KMS-11 (cell line): Measurements from ENCODE around the gene ABL2.

Source experiments
- H2AFZ ChIP-seq: fragments of 200-600 bp; sonication (generic); 2 replicates; pipeline ENCODE4 v1.6.1; 2016; ENCODE audit warnings: antibody characterized with exemption, mixed run types, low read depth
- H3K27ac ChIP-seq: fragments of 200-600 bp; sonication (generic); 2 replicates; pipeline ENCODE4 v1.6.1; 2016; ENCODE audit warnings: mild to moderate bottlenecking, mixed run types
- H3K27me3 ChIP-seq: fragments of 200-600 bp; sonication (generic); 2 replicates; pipeline ENCODE4 v1.6.1; 2017; ENCODE audit warnings: mild to moderate bottlenecking, low read depth, mixed run types, moderate library complexity; ENCODE audit not compliant: insufficient read depth
- H3K36me3 ChIP-seq: fragments of 200-600 bp; sonication (generic); 2 replicates; pipeline ENCODE4 v1.6.1; 2017; ENCODE audit warnings: mild to moderate bottlenecking, mixed run types; ENCODE audit not compliant: insufficient read depth
- H3K4me1 ChIP-seq: fragments of 200-600 bp; sonication (generic); 2 replicates; pipeline ENCODE4 v1.6.1; 2016; ENCODE audit warnings: mild to moderate bottlenecking, low read depth, mixed run types; ENCODE audit not compliant: poor library complexity, severe bottlenecking
- H3K4me2 ChIP-seq: fragments of 200-600 bp; sonication (generic); 2 replicates; pipeline ENCODE4 v1.7.0; 2016; ENCODE audit warnings: mild to moderate bottlenecking, mixed run types
- H3K4me3 ChIP-seq: fragments of 200-600 bp; sonication (generic); IDR thresholded peaks from 2 replicates; pipeline ENCODE4 v1.6.1; 2017; ENCODE audit warnings: low read depth, low read length, mixed read lengths; ENCODE audit not compliant: insufficient read depth
- H3K79me2 ChIP-seq: fragments of 200-600 bp; sonication (generic); 2 replicates; pipeline ENCODE4 v1.6.1; 2016; ENCODE audit warnings: low read depth, mixed run types; ENCODE audit not compliant: insufficient read depth
- H3K9ac ChIP-seq: fragments of 200-600 bp; sonication (generic); 2 replicates; pipeline ENCODE4 v1.6.1; 2016; ENCODE audit warnings: mild to moderate bottlenecking, mixed run types
- H4K20me1 ChIP-seq: fragments of 200-600 bp; sonication (generic); 2 replicates; pipeline ENCODE4 v1.6.1; 2016; ENCODE audit warnings: mild to moderate bottlenecking, mixed run types; ENCODE audit not compliant: insufficient read depth
- CTCF ChIP-seq: fragments of 200-600 bp; sonication (generic); conservative IDR thresholded peaks from 2 replicates; pipeline ENCODE4 v1.6.1; 2017; ENCODE audit warnings: low read depth, mild to moderate bottlenecking, antibody characterized with exemption, low read length, moderate library complexity, mixed read lengths

ABL2 gene

GRCh38 chr1:179104611-179105250 lies 124.7 kb downstream of the ABL2 start:
- no peak overlapping the region for H3K4me2 ChIP-seq

GRCh38 chr1:179103999-179104398 lies 125.5 kb downstream of the ABL2 start:
- Histone ChIP-seq H4K20me1 (no peaks in the 10 kb centered on the region), H3K79me2 (no peaks in the 10 kb centered on the region), H3K36me3 (no peaks in the 10 kb centered on the region), H3K4me2 (no peak overlapping the region), H3K9ac (no peak overlapping the region), H3K27ac (no peak overlapping the region), H3K4me3 (no peak overlapping the region), H2AFZ (no peak overlapping the region), H3K4me1 (no peaks in the 10 kb centered on the region), H3K27me3 (no peaks in the 10 kb centered on the region)
- TF ChIP-seq CTCF = no peak

More at GRCh38 chr1:179104611-179105250, 124.7 kb downstream of the ABL2 start:
- no peak overlapping the region for H3K4me3 ChIP-seq
- no peaks in the 10 kb centered on the region for H3K27me3 ChIP-seq
- H3K79me2 ChIP-seq = no peaks in the 10 kb centered on the region
- H3K27ac ChIP-seq = no peak overlapping the region
- no peaks in the 10 kb centered on the region for H3K4me1 ChIP-seq
- no peak for TF ChIP-seq CTCF
- H3K36me3 ChIP-seq = no peaks in the 10 kb centered on the region
- no peak overlapping the region for H2AFZ ChIP-seq
- H3K9ac ChIP-seq = no peak overlapping the region
- no peaks in the 10 kb centered on the region for H4K20me1 ChIP-seq

GRCh38 chr1:179101566-179101965 lies 127.9 kb downstream of the ABL2 start:
- no peak overlapping the region for H3K4me2 ChIP-seq
- H3K79me2 ChIP-seq = no peaks in the 10 kb centered on the region
- no peak overlapping the region for H3K27ac ChIP-seq
- no peaks in the 10 kb centered on the region for H3K36me3 ChIP-seq
- no peak overlapping the region for H2AFZ ChIP-seq
- H3K27me3 ChIP-seq = no peaks in the 10 kb centered on the region
- H4K20me1 ChIP-seq = no peaks in the 10 kb centered on the region
- no peak overlapping the region for H3K4me3 ChIP-seq
- no peak overlapping the region for H3K9ac ChIP-seq
- no peak for TF ChIP-seq CTCF
- H3K4me1 ChIP-seq = no peaks in the 10 kb centered on the region

GRCh38 chr1:179099891-179100290 lies 129.6 kb downstream of the ABL2 start:
- Histone ChIP-seq H3K4me2 (no peak overlapping the region), H4K20me1 (no peaks in the 10 kb centered on the region), H3K4me1 (no peaks in the 10 kb centered on the region), H3K36me3 (no peaks in the 10 kb centered on the region; the same call in 1 of the 2 replicates), H3K27me3 (no peaks in the 10 kb centered on the region), H3K79me2 (no peaks in the 10 kb centered on the region), H2AFZ (no peak overlapping the region), H3K4me3 (no peak overlapping the region), H3K27ac (no peak overlapping the region), H3K9ac (no peak overlapping the region)
- no peak for TF ChIP-seq CTCF
